ENCODE results near the gene STARD3. TPM values are rescaled to one million over a fixed set of nuclear protein-coding genes. Genes with fewer than 3 reads are reported as not detected.

STARD3 gene
- polyA plus RNA-seq, 1 donor, result 57.9 TPM

DNA sequence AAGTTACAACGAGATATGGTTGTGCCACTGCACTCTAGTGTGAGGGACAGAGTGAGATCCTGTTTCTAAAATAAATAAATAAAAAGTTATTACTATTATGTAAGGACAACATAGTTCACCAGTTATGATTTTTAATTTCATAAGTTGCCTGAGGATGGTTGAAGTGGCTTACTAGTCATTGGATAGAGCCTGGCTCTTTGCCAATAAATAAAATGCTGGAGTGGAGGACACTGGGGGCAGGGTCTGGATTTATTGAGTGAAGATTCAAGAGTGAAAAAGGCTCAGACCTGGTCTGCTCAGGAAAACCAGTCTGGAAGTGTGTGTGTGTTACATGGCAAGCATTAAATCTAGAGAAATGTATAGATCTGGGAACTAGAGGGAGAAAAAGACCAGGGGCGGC, 2.1 kb downstream of the STARD3 start:
- Histone ChIP-seq H3K9me3 (ENCODE audit: control insufficient read depth, low read depth, low read length) (no peaks in the 10 kb centered on the region), H3K36me3 (ENCODE audit: control insufficient read depth, insufficient read depth, low read length) (no peaks in the 10 kb centered on the region), H3K4me1 (ENCODE audit: control insufficient read depth, insufficient read depth, low read length) (peaks cover 43% of the 10 kb centered on the region), H3K4me3 (ENCODE audit: low read length) (no peak overlapping the region), H3K27me3 (ENCODE audit: control insufficient read depth, insufficient read depth, low read length) (no peaks in the 10 kb centered on the region), H3K27ac (ENCODE audit: low read length) (no peak overlapping the region)
- no peak for DNase-seq
- no CpG with 5 or more reads among the region's 2 CpGs for WGBS (ENCODE audit: insufficient coverage, low lambda C conversion rate)

DNA sequence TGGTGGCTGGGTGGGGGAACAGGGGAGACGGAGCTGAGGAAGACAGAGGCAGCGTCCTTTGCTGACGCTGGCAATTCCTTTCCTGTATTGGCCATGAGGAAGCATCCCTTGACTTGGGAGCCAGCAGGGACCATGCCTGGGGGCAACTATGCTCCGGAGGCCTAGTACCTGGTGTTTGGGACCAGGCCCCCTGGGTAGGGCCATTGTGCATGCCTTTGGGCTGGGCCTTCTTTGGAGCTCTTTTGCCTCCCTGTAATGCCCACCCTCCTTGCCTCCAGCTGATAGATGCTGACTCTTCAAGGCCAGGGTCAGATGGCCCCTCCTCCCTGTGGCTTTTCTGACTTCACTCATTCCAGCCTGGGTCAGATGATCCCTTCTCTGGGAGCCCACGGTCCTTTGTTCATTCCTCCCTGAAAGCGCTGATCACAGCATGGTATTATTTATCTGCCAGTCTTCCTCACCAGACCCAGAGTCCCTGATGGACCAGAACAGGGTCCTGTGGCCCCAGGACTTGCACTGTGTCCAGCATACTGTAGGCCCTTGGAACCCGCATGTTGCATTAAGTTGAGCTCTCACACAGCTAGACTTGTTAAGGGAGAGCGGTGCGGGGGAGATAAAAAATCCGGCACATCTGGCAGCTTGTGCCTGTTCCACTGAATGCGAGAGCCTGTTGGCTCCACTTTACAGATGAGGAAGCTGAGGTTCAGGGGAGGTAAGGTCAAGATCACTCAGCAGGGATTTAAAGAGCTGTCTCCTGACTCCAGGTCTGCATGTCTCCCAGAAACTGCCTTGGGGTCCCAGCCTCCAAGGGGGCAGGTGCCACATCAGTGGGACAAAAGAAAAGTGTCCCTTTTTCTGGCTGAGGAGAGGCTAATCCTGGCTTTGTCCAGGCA, 2.9 kb downstream of the STARD3 start:
- DNase-seq, result no peak
- no CpG with 5 or more reads among the region's 11 CpGs for WGBS (ENCODE audit: insufficient coverage, low lambda C conversion rate)
- Histone ChIP-seq H3K9me3 (ENCODE audit: control insufficient read depth, low read depth, low read length) (no peaks in the 10 kb centered on the region), H3K4me3 (ENCODE audit: low read length) (no peak overlapping the region), H3K36me3 (ENCODE audit: control insufficient read depth, insufficient read depth, low read length) (no peaks in the 10 kb centered on the region), H3K27me3 (ENCODE audit: control insufficient read depth, insufficient read depth, low read length) (no peaks in the 10 kb centered on the region), H3K4me1 (ENCODE audit: control insufficient read depth, insufficient read depth, low read length) (peaks cover 36% of the 10 kb centered on the region), H3K27ac (ENCODE audit: low read length) (no peak overlapping the region)

DNA sequence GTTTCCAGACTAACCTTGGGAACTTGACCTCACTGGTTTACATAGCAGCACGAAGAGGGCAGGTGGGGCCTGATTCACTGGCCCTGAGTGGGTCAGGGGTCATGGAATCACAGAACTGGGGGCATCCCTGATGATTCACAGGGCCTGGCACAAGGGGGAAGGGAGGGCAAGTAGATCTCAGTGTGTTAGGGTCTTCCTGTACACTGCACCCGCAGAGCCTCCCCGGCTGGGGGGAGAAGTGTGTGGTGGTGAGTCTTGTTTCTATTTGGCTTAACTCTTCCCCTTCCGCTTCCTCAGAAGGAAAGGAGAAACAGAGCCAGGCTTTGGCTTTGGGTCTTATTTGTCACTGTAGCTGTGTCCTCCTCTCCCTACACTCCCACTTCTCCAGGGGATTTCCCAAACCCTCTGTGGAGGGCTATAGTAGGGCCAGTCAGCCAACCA, 3.7 kb downstream of the STARD3 start:
- H3K9me3 ChIP-seq (ENCODE audit: control insufficient read depth, low read depth, low read length), result no peaks in the 10 kb centered on the region
- DNase-seq, result no peak
- peaks cover 36% of the 10 kb centered on the region for H3K4me1 ChIP-seq (ENCODE audit: control insufficient read depth, insufficient read depth, low read length)
- H3K36me3 ChIP-seq (ENCODE audit: control insufficient read depth, insufficient read depth, low read length), result no peaks in the 10 kb centered on the region
- no peak overlapping the region for H3K4me3 ChIP-seq (ENCODE audit: low read length)
- no peaks in the 10 kb centered on the region for H3K27me3 ChIP-seq (ENCODE audit: control insufficient read depth, insufficient read depth, low read length)
- no CpG with 5 or more reads among the region's 4 CpGs for WGBS (ENCODE audit: insufficient coverage, low lambda C conversion rate)
- H3K27ac ChIP-seq (ENCODE audit: low read length), result no peak overlapping the region

DNA sequence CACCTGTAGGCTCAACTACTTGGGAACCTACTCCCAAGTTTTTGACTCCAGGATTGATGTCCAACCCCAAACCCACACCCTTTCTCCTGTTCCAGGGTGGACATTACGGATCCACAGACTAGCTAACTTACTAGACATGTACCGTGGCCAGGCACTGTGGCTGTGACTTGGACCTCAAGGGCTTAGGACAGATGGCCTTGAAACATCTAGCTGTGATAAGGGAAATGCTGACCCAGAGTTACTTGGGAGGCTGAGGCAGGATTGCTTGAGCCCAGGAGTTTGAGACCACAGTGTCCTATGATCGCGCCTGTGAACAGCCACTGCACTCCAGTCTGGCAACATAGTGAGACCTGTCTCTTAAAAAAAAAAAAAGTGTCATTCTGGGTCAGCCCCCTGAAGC, 4.2 kb downstream of the STARD3 start:
- no peaks in the 10 kb centered on the region for H3K27me3 ChIP-seq (ENCODE audit: control insufficient read depth, insufficient read depth, low read length)

DNA sequence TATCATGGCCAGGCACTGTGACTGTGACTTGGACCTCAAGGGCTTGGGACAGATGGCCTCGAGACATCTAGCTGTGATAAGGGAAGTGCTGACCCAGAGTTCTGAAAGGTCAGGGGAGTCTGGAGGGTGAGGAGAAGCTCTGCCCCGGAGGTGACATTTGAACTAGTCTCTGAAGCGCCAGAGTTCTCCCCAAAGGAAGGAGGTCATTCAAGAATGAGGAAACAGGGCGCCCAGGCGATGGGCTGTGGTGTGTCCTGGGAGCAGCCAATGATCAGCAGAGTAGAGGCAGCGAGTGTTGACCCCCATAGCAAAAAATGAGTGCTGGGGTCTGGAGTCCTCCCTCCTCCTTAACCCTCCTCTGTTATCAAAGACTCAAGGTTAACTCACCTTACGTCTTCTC, 4.9 kb downstream of the STARD3 start:
- no CpG with 5 or more reads among the region's 7 CpGs for WGBS (ENCODE audit: insufficient coverage, low lambda C conversion rate)
- Histone ChIP-seq H3K4me3 (ENCODE audit: low read length) (no peak overlapping the region), H3K9me3 (ENCODE audit: control insufficient read depth, low read depth, low read length) (no peaks in the 10 kb centered on the region), H3K27ac (ENCODE audit: low read length) (no peak overlapping the region), H3K27me3 (ENCODE audit: control insufficient read depth, insufficient read depth, low read length) (no peaks in the 10 kb centered on the region), H3K36me3 (ENCODE audit: control insufficient read depth, insufficient read depth, low read length) (no peaks in the 10 kb centered on the region), H3K4me1 (ENCODE audit: control insufficient read depth, insufficient read depth, low read length) (peaks cover 28% of the 10 kb centered on the region)
- no peak for DNase-seq

More for the DNA sequence above, 4.2 kb downstream of the STARD3 start:
- WGBS (ENCODE audit: insufficient coverage, low lambda C conversion rate), result no CpG with 5 or more reads among the region's 4 CpGs
- no peaks in the 10 kb centered on the region for H3K36me3 ChIP-seq (ENCODE audit: control insufficient read depth, insufficient read depth, low read length)
- peaks cover 35% of the 10 kb centered on the region for H3K4me1 ChIP-seq (ENCODE audit: control insufficient read depth, insufficient read depth, low read length)
- no peak for DNase-seq
- no peak overlapping the region for H3K27ac ChIP-seq (ENCODE audit: low read length)
- H3K9me3 ChIP-seq (ENCODE audit: control insufficient read depth, low read depth, low read length), result no peaks in the 10 kb centered on the region
- no peak overlapping the region for H3K4me3 ChIP-seq (ENCODE audit: low read length)

DNA sequence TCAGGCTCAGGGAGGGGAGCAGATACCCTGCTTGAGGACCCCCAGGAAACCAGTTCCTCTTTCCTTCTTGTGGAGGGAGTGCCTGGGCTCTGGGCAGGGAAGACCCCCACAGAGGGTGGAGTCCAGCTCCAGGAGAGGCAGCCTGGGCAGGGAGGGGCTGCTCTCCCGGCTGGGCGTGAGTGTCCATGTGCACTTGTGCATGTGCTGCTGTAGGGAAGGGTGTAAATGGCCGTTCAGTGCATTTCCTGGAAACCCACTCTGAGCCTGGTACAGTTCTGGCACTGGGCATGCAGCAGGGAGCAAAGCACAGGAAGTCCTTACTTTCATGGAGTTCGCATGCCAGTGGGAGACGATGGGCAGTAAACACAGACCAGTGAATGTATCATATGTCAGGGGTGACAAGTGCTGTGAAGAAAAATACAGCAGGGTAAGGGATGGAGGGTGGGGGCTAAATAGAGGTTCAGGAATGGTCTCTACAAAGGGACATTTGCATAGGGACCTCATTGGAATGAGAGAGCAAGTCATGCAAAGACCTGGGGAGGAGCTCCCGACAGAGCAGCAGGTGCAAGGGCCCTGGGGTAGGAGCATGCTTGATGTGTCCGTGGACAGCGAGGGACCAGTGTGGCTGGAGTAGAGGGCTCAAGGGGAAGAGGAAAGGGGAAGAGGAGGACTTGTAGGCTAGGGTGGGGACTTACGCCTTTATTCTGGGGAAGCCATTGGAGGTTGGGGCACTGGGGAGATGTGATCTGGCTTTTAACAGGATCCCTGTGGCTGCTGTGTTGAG, 5.5 kb downstream of the STARD3 start:
- no peaks in the 10 kb centered on the region for H3K27me3 ChIP-seq (ENCODE audit: control insufficient read depth, insufficient read depth, low read length)
- no peak overlapping the region for H3K27ac ChIP-seq (ENCODE audit: low read length)
- WGBS (ENCODE audit: insufficient coverage, low lambda C conversion rate), result 80% methylated on average over 1 of the region's 9 CpGs
- H3K4me1 ChIP-seq (ENCODE audit: control insufficient read depth, insufficient read depth, low read length), result peaks cover 28% of the 10 kb centered on the region
- H3K9me3 ChIP-seq (ENCODE audit: control insufficient read depth, low read depth, low read length), result no peaks in the 10 kb centered on the region
- no peaks in the 10 kb centered on the region for H3K36me3 ChIP-seq (ENCODE audit: control insufficient read depth, insufficient read depth, low read length)
- H3K4me3 ChIP-seq (ENCODE audit: low read length), result no peak overlapping the region
- DNase-seq, result no peak

DNA sequence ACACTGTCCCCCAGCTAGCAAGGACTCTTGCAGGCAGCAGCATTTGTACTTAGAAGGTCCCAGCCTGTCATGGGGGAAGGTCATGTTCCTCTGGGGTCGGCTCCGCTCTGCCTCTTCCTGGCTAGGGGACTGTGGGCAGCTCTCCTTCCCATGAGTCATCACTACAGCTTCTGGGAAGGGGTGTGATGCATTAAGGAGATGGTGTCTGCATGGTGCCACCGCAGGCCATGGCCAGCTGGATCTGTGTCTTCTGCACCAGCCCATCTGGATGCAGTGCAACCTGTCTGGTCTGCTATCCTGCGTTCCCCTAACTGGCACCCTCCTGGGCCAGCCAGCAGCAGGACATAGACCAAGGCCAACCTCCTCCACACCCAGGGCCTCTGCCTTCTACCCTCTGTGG, 6.3 kb downstream of the STARD3 start:
- Histone ChIP-seq H3K27ac (ENCODE audit: low read length) (no peak overlapping the region), H3K36me3 (ENCODE audit: control insufficient read depth, insufficient read depth, low read length) (no peaks in the 10 kb centered on the region), H3K4me3 (ENCODE audit: low read length) (no peak overlapping the region), H3K9me3 (ENCODE audit: control insufficient read depth, low read depth, low read length) (no peaks in the 10 kb centered on the region), H3K27me3 (ENCODE audit: control insufficient read depth, insufficient read depth, low read length) (no peaks in the 10 kb centered on the region), H3K4me1 (ENCODE audit: control insufficient read depth, insufficient read depth, low read length) (peaks cover 23% of the 10 kb centered on the region)
- no CpG with 5 or more reads among the region's 4 CpGs for WGBS (ENCODE audit: insufficient coverage, low lambda C conversion rate)
- no peak for DNase-seq

DNA sequence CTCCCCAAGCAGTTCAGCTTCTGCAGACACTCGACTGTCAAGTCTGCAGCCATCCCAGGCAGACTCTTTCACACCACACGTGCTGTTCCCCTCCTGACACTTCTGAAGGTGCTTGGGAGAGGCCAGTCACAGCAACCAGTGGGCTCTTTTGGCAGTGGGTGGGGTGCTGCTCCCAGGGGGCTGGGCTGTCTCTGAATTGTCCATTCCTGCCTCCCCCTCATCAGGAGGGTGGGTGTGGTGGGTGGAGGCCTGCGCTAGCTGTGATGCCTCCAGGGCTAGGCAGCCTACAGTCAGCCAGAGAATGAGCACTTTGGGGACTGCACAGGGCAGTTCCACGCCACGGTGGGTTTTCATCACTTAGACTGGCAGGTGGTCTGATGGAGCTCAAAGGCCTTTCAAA, 10.3 kb downstream of the STARD3 start:
- no CpG with 5 or more reads among the region's 5 CpGs for WGBS (ENCODE audit: insufficient coverage, low lambda C conversion rate)
- H3K36me3 ChIP-seq (ENCODE audit: control insufficient read depth, insufficient read depth, low read length), result no peaks in the 10 kb centered on the region
- H3K4me3 ChIP-seq (ENCODE audit: low read length), result no peak overlapping the region
- H3K27ac ChIP-seq (ENCODE audit: low read length), result no peak overlapping the region
- DNase-seq, result no peak
- H3K9me3 ChIP-seq (ENCODE audit: control insufficient read depth, low read depth, low read length), result no peaks in the 10 kb centered on the region
- no peaks in the 10 kb centered on the region for H3K27me3 ChIP-seq (ENCODE audit: control insufficient read depth, insufficient read depth, low read length)
- H3K4me1 ChIP-seq (ENCODE audit: control insufficient read depth, insufficient read depth, low read length), result peaks cover 19% of the 10 kb centered on the region

DNA sequence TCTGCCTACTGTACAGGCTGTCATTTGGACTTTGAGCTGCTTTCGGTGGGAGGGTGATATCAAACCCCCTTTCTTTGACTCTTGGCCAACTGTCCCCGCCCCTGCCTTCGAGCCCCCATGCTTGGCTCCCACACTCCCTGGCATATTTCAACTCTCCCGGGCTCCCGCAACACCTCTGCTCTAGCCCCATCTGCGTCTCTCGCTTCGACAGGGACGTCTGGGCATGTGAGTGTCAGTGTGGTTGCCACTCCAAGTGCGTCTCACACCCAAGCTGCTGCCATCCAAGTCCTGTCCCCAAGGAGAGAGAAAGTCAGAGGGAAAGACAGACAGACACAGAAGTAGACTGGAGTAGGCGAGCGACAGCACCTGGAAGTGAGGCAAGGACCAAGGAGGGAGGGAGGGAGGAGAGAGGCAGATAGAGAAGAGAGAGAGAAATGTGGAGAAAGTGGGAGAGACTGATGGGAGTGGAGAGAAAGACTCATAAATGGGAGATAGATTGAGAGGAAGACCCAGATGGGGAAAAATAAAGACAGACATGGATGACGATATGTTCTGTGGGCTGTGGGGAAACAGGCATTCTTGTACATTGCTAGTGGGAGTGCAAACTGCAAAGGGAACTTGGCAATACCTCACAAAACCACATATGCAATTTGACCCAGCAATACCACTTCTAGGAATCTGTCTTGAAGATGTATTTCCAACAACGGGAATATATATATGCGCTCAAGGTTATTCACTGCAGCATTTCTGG, 11.8 kb downstream of the STARD3 start:
- Histone ChIP-seq H3K4me3 (ENCODE audit: low read length) (no peak overlapping the region), H3K9me3 (ENCODE audit: control insufficient read depth, low read depth, low read length) (no peaks in the 10 kb centered on the region), H3K27ac (ENCODE audit: low read length) (no peak overlapping the region), H3K4me1 (ENCODE audit: control insufficient read depth, insufficient read depth, low read length) (peaks cover 35% of the 10 kb centered on the region), H3K36me3 (ENCODE audit: control insufficient read depth, insufficient read depth, low read length) (peaks cover 2% of the 10 kb centered on the region), H3K27me3 (ENCODE audit: control insufficient read depth, insufficient read depth, low read length) (no peaks in the 10 kb centered on the region)
- WGBS (ENCODE audit: insufficient coverage, low lambda C conversion rate), result 64% methylated on average over 6 of the region's 15 CpGs
- DNase-seq, result no peak

DNA sequence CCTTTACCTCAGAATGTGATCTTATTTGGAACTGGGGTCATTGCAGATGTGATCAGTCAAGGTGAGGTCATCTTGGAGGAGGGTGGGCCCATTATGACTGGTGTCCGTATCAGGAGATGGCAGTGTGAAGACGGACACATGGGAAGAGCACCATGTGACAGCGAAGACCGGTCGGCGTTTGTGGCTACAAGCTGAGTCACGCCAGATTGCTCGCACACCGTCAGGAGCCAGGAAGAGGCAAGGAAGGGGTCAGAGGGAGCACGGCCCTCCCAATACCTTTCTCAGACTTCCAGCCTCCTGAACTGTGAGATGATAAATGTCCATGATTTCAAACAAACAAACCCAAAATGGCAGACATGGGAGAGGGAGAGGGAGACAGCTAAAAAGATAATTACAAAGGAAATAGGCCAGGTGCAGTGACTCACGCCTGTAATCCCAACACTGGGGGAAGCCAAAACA, 13.2 kb downstream of the STARD3 start:
- DNase-seq, result no peak
- no peaks in the 10 kb centered on the region for H3K27me3 ChIP-seq (ENCODE audit: control insufficient read depth, insufficient read depth, low read length)
- peaks cover 9% of the 10 kb centered on the region for H3K36me3 ChIP-seq (ENCODE audit: control insufficient read depth, insufficient read depth, low read length)
- no peak overlapping the region for H3K27ac ChIP-seq (ENCODE audit: low read length)
- peaks cover 37% of the 10 kb centered on the region for H3K4me1 ChIP-seq (ENCODE audit: control insufficient read depth, insufficient read depth, low read length)
- no peaks in the 10 kb centered on the region for H3K9me3 ChIP-seq (ENCODE audit: control insufficient read depth, low read depth, low read length)
- no peak overlapping the region for H3K4me3 ChIP-seq (ENCODE audit: low read length)
- WGBS (ENCODE audit: insufficient coverage, low lambda C conversion rate), result 70% methylated on average over 2 of the region's 11 CpGs

Data from large intestine (tissue), 3 donors.